Measurements from ENCODE around the gene HMOX1.
"Not testable (repeated sequence)": the region's sequence is repeated elsewhere in the genome, so short reads cannot be mapped to it uniquely, and the experiment has no call there.

Gene HMOX1

DNA sequence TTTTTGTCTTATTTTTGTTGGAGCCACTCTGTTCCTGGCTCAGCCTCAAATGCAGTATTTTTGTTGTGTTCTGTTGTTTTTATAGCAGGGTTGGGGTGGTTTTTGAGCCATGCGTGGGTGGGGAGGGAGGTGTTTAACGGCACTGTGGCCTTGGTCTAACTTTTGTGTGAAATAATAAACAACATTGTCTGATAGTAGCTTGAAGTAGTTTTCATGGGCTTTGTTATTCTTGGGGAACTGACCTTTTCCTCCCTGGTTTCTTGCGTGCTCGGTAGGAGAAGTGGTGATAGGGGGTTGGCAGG, 13.1 kb downstream of the HMOX1 start:
- no peak overlapping the region for H3K4me2 ChIP-seq (ENCODE audit: low read depth, low read length, poor library complexity, severe bottlenecking)
- H3K79me2 ChIP-seq (ENCODE audit: insufficient read depth, low read length) = no peaks in the 10 kb centered on the region
- TF ChIP-seq, protein P1, sequence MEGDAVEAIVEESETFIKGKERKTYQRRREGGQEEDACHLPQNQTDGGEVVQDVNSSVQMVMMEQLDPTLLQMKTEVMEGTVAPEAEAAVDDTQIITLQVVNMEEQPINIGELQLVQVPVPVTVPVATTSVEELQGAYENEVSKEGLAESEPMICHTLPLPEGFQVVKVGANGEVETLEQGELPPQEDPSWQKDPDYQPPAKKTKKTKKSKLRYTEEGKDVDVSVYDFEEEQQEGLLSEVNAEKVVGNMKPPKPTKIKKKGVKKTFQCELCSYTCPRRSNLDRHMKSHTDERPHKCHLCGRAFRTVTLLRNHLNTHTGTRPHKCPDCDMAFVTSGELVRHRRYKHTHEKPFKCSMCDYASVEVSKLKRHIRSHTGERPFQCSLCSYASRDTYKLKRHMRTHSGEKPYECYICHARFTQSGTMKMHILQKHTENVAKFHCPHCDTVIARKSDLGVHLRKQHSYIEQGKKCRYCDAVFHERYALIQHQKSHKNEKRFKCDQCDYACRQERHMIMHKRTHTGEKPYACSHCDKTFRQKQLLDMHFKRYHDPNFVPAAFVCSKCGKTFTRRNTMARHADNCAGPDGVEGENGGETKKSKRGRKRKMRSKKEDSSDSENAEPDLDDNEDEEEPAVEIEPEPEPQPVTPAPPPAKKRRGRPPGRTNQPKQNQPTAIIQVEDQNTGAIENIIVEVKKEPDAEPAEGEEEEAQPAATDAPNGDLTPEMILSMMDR (IDR thresholded peaks at IDR 0.05; ENCODE audit: insufficient read depth, low read length, poor library complexity, severe bottlenecking) = no peak
- TF ChIP-seq EZH2phosphoT487 (conservative IDR thresholded peaks at IDR 0.05; ENCODE audit: low read length) = no peak

DNA sequence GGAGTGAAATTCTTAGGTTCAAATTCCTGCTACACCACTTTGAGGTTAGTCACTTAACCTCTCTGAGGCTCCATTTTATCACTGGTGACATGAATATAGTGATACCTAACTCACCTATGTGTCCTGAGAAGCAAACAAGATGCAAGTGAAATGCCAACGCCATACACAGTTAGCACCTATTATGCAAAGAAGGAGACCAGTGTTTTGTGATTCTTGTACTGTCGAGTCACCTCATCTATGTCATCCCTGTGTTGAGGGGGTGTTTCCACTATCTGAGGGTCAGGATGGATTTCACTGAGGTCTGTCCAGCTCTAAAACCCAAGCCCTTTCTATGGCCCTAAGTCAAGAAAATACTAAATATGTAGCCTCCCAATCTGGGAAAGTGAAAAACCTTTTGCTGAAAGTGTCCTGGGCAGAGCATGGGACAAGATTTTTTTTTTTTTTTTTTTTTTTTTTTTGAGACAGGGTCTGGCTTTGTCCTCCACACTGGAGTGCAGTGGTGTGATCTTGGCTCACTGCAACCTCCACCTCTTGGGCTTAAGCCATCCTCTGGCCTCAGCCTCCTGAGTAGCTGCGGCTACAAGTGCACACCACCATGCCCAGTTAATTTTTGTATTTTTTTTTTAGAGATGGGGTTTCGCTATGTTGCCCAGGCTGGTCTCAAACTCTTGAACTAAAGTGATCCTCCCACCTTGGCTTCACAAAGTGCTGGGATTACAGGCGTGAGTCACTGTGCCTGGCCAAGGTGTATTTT, 14.1 kb downstream of the HMOX1 start:
- Histone ChIP-seq H3K27ac (ENCODE audit: low read depth, low read length) (no peak overlapping the region), H3F3A (ENCODE audit: insufficient read depth) (0 out of 2 replicates have a peak, but pooled peaks cover 7% of the 10 kb centered on the region), H4K20me1 (ENCODE audit: low read depth, low read length) (no peaks in the 10 kb centered on the region)

More for the DNA sequence above, 13.1 kb downstream of the HMOX1 start:
- H2AFZ ChIP-seq (ENCODE audit: low read depth, low read length, severe bottlenecking) = no peak overlapping the region
- no peak overlapping the region for H3K9ac ChIP-seq (ENCODE audit: low read length)
- H3K4me3 ChIP-seq (ENCODE audit: insufficient read depth, low read length, poor library complexity, severe bottlenecking) = no peak overlapping the region
- 0 out of 2 replicates have a peak, but pooled peaks cover 7% of the 10 kb centered on the region for H3F3A ChIP-seq (ENCODE audit: insufficient read depth)
- H4K20me1 ChIP-seq (ENCODE audit: low read depth, low read length) = no peaks in the 10 kb centered on the region
- no peaks in the 10 kb centered on the region for H3K9me3 ChIP-seq (ENCODE audit: insufficient read depth, low read length)
- no peaks in the 10 kb centered on the region for H3K9me2 ChIP-seq (replicated peaks; ENCODE audit: insufficient read depth, low read length)
- no peak overlapping the region for H3K27ac ChIP-seq (ENCODE audit: low read depth, low read length)
- no peaks in the 10 kb centered on the region for H3K36me3 ChIP-seq (ENCODE audit: low read length)
- H3K27me3 ChIP-seq (ENCODE audit: low read length) = no peaks in the 10 kb centered on the region

DNA sequence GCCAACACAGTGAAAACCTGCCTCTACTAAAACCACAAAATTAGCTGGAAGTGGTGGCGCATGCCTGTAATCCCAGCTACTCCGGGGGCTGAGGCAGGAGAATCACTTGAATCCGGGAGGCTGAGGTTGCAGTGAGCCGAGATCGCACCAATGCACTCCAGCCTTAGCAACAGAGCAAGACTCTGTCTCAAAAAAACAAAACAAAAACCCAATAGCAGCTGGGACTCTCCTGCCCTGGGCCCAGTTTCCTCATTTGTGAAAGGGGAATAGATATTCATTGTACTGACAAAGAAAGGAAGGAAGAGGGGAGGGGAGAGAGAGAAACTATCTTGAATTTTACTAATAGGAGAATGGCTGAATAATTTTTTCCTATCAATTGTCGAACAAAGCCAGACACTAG, 15.7 kb downstream of the HMOX1 start:
- not testable (repeated sequence) for H3K27me3 ChIP-seq (ENCODE audit: low read length); H3K4me3 ChIP-seq (ENCODE audit: insufficient read depth, low read length, poor library complexity, severe bottlenecking); H3F3A ChIP-seq (ENCODE audit: insufficient read depth); H4K20me1 ChIP-seq (ENCODE audit: low read depth, low read length); H2AFZ ChIP-seq (ENCODE audit: low read depth, low read length, severe bottlenecking); H3K9ac ChIP-seq (ENCODE audit: low read length); H3K9me3 ChIP-seq (ENCODE audit: insufficient read depth, low read length); H3K27ac ChIP-seq (ENCODE audit: low read depth, low read length); H3K9me2 ChIP-seq (replicated peaks; ENCODE audit: insufficient read depth, low read length); H3K4me2 ChIP-seq (ENCODE audit: low read depth, low read length, poor library complexity, severe bottlenecking); H3K36me3 ChIP-seq (ENCODE audit: low read length)
- peaks cover 14% of the 10 kb centered on the region for H3K79me2 ChIP-seq (ENCODE audit: insufficient read depth, low read length)

More for the DNA sequence above, 14.1 kb downstream of the HMOX1 start:
- no peak for TF ChIP-seq EZH2phosphoT487 (conservative IDR thresholded peaks at IDR 0.05; ENCODE audit: low read length)
- TF ChIP-seq, protein P1 (IDR thresholded peaks at IDR 0.05; ENCODE audit: insufficient read depth, low read length, poor library complexity, severe bottlenecking) = no peak
- no peak overlapping the region for H3K9ac ChIP-seq (ENCODE audit: low read length)
- no peaks in the 10 kb centered on the region for H3K9me2 ChIP-seq (replicated peaks; ENCODE audit: insufficient read depth, low read length)
- no peaks in the 10 kb centered on the region for H3K27me3 ChIP-seq (ENCODE audit: low read length)
- H3K79me2 ChIP-seq (ENCODE audit: insufficient read depth, low read length) = no peaks in the 10 kb centered on the region
- H3K36me3 ChIP-seq (ENCODE audit: low read length) = no peaks in the 10 kb centered on the region
- no peak overlapping the region for H2AFZ ChIP-seq (ENCODE audit: low read depth, low read length, severe bottlenecking)
- no peak overlapping the region for H3K4me2 ChIP-seq (ENCODE audit: low read depth, low read length, poor library complexity, severe bottlenecking)
- no peaks in the 10 kb centered on the region for H3K9me3 ChIP-seq (ENCODE audit: insufficient read depth, low read length)
- H3K4me3 ChIP-seq (ENCODE audit: insufficient read depth, low read length, poor library complexity, severe bottlenecking) = no peak overlapping the region

DNA sequence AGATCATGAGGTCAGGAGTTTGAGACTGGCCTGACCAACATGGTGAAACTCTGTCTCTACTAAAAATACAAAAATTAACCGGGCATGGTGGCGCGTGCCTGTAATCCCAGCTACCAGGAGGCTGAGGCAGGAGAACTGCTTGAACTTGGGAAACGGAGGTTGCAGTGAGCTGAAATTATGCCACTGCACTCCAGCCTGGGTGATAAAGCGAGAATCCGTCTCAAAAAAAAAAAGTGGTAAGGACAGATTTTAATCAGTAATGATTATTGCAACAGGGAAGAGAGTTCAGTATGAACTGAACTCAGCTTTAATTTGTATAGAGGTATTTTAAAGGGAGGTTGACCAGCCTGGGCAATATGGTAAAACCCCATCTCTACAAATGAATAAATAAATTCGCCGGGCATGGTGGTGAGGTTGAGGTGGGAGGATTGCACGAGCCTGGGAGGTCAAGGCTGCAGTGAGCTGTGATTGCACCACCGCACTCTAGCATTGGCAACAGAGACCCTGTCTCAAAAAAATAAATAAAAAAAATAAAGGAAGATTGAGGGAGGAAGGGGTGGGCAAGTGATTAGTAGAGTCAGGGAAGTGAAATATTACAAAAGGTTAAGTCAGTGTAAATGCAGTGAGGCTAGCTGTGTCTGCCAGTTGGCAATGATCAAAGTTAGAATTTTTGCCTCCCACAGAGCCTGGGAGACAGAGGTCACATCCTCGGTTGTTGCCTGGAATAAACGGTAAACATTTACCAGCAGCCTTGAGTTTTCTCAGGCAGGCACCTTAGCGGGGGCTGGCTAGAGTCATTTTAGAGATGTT, 16.4 kb downstream of the HMOX1 start:
- H3K4me2 ChIP-seq (ENCODE audit: low read depth, low read length, poor library complexity, severe bottlenecking) = no peak overlapping the region
- H3K27me3 ChIP-seq (ENCODE audit: low read length) = no peaks in the 10 kb centered on the region
- H2AFZ ChIP-seq (ENCODE audit: low read depth, low read length, severe bottlenecking) = no peak overlapping the region

More for the DNA sequence above, 16.4 kb downstream of the HMOX1 start:
- Histone ChIP-seq H4K20me1 (ENCODE audit: low read depth, low read length) (no peaks in the 10 kb centered on the region), H3K9me2 (replicated peaks; ENCODE audit: insufficient read depth, low read length) (no peaks in the 10 kb centered on the region), H3F3A (ENCODE audit: insufficient read depth) (0 out of 2 replicates have a peak, but pooled peaks cover 7% of the 10 kb centered on the region), H3K9me3 (ENCODE audit: insufficient read depth, low read length) (no peaks in the 10 kb centered on the region), H3K36me3 (ENCODE audit: low read length) (no peaks in the 10 kb centered on the region), H3K79me2 (ENCODE audit: insufficient read depth, low read length) (peaks cover 21% of the 10 kb centered on the region), H3K27ac (ENCODE audit: low read depth, low read length) (no peak overlapping the region), H3K9ac (ENCODE audit: low read length) (no peak overlapping the region), H3K4me3 (ENCODE audit: insufficient read depth, low read length, poor library complexity, severe bottlenecking) (no peak overlapping the region)
- TF ChIP-seq, protein P1 (IDR thresholded peaks at IDR 0.05; ENCODE audit: insufficient read depth, low read length, poor library complexity, severe bottlenecking) = no peak
- TF ChIP-seq EZH2phosphoT487 (conservative IDR thresholded peaks at IDR 0.05; ENCODE audit: low read length) = no peak
